ENCODE data around the gene NAPB.

NAPB gene

GRCh38 chr20:23437126-23437899 lies 16.0 kb upstream of the NAPB start:
- no peak for DNase-seq

- no peak for DNase-seq
These were observed 15.4 kb upstream of the NAPB start for GRCh38 chr20:23436681-23437080.

GRCh38 chr20:23435626-23436539 lies 14.6 kb upstream of the NAPB start:
- DNase-seq, result no peak

- DNase-seq, result no peak
These were observed 13.4 kb upstream of the NAPB start for GRCh38 chr20:23434521-23435313.

GRCh38 chr20:23433628-23434027 lies 12.3 kb upstream of the NAPB start:
- DNase-seq, result no peak

- no peak for DNase-seq
These were observed 3.8 kb upstream of the NAPB start for GRCh38 chr20:23425129-23425528.

GRCh38 chr20:23419995-23420901 lies 1.0 kb downstream of the NAPB start:
- DNase-seq, result peak; percentile 53

- no peak for DNase-seq
These were observed 1.7 kb downstream of the NAPB start for GRCh38 chr20:23419657-23419994.

- no peak for DNase-seq
These were observed 3.4 kb downstream of the NAPB start for GRCh38 chr20:23417861-23418260.

- no peak for DNase-seq
These were observed 5.2 kb downstream of the NAPB start for GRCh38 chr20:23415959-23416583.

GRCh38 chr20:23415555-23415954 lies 5.7 kb downstream of the NAPB start:
- no peak for DNase-seq

GRCh38 chr20:23414526-23415188 lies 6.6 kb downstream of the NAPB start:
- no peak for DNase-seq

GRCh38 chr20:23413862-23414422 lies 7.3 kb downstream of the NAPB start:
- DNase-seq, result no peak

GRCh38 chr20:23412026-23412425 lies 9.3 kb downstream of the NAPB start:
- DNase-seq, result no peak

- DNase-seq, result no peak
These were observed 10.2 kb downstream of the NAPB start for GRCh38 chr20:23410916-23411695.

GRCh38 chr20:23409800-23410199 lies 11.5 kb downstream of the NAPB start:
- DNase-seq, result no peak

GRCh38 chr20:23408957-23409356 lies 12.3 kb downstream of the NAPB start:
- DNase-seq, result no peak

GRCh38 chr20:23407781-23408464 lies 13.4 kb downstream of the NAPB start:
- DNase-seq, result no peak

GRCh38 chr20:23406880-23407279 lies 14.4 kb downstream of the NAPB start:
- no peak for DNase-seq

Data from stimulated activated CD8-positive, alpha-beta memory T cell treated with anti-CD3 and anti-CD28 coated beads, Interleukin-4, amount 100 ng/mL, for 48 hours (primary cell).